Nephron (organoid): ENCODE results near the gene SLC47A1.

Experiments
- H3K27ac Mint-ChIP-seq, 3 experiments: 2 replicates each; pipeline ENCODE4 v1.8.0; 2020; ENCODE audit warnings: mixed read lengths in 3 of 3, mild to moderate bottlenecking in 2 of 3, moderate library complexity in 1 of 3
- H3K27me3 Mint-ChIP-seq: 2 replicates; pipeline ENCODE4 v1.8.0; 2021; ENCODE audit warnings: low read depth, mild to moderate bottlenecking, moderate library complexity, mixed read lengths
- H3K36me3 Mint-ChIP-seq: 2 replicates; pipeline ENCODE4 v1.8.0; 2020; ENCODE audit warnings: low read depth, mixed read lengths
- H3K4me1 Mint-ChIP-seq: 2 replicates; pipeline ENCODE4 v1.8.0; 2020; ENCODE audit warnings: mixed read lengths
- H3K4me3 Mint-ChIP-seq, 3 experiments: 2 replicates each; pipeline ENCODE4 v1.8.0; 2020; ENCODE audit warnings: mild to moderate bottlenecking in 3 of 3, mixed read lengths in 3 of 3, moderate library complexity in 2 of 3
- H3K9me3 Mint-ChIP-seq: 2 replicates; pipeline ENCODE4 v1.8.0; 2020; ENCODE audit warnings: mixed read lengths
- TF ChIP-seq, protein P1 (sequence below), 3 experiments: fragments of 200-600 bp; sonication (generic); IDR thresholded peaks; one replicate each; pipeline ENCODE4 v1.5.0; 2021; ENCODE audit warnings: antibody characterized with exemption in 3 of 3; ENCODE audit not compliant: unreplicated experiment in 3 of 3

SLC47A1 gene

DNA sequence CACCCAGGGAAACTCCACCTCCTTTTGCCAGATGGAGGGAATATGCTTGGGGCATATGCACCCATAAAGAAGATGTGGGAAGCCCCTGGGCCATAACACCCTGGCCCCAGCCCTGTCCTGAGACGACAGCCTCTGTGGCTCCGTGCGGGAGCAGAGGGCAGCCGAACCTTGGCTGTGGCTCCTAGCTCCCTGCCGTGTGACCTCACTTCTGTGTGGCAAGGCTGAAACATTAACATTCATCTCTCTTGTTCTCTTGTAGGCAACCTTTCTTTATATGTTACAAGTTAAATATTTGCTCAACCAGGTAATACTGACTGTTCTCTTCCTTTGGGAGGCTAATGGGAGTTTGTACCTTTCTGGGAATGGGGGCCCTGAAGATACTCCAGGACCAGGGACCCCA, 17.5 kb downstream of the SLC47A1 start:
- Mint-ChIP-seq H3K27ac (peak overlapping the region; percentile 80 to 90 (median 89)), H3K4me3 (no peak overlapping the region), H3K9me3 (no peaks in the 10 kb centered on the region), H3K36me3 (peaks cover 3% of the 10 kb centered on the region), H3K4me1 (peaks cover 6% of the 10 kb centered on the region), H3K27me3 (peaks cover 4% of the 10 kb centered on the region)
- TF ChIP-seq, protein P1, sequence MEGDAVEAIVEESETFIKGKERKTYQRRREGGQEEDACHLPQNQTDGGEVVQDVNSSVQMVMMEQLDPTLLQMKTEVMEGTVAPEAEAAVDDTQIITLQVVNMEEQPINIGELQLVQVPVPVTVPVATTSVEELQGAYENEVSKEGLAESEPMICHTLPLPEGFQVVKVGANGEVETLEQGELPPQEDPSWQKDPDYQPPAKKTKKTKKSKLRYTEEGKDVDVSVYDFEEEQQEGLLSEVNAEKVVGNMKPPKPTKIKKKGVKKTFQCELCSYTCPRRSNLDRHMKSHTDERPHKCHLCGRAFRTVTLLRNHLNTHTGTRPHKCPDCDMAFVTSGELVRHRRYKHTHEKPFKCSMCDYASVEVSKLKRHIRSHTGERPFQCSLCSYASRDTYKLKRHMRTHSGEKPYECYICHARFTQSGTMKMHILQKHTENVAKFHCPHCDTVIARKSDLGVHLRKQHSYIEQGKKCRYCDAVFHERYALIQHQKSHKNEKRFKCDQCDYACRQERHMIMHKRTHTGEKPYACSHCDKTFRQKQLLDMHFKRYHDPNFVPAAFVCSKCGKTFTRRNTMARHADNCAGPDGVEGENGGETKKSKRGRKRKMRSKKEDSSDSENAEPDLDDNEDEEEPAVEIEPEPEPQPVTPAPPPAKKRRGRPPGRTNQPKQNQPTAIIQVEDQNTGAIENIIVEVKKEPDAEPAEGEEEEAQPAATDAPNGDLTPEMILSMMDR (IDR thresholded peaks at IDR 0.05; ENCODE audit: unreplicated experiment in 3 of 3) = no peak

DNA sequence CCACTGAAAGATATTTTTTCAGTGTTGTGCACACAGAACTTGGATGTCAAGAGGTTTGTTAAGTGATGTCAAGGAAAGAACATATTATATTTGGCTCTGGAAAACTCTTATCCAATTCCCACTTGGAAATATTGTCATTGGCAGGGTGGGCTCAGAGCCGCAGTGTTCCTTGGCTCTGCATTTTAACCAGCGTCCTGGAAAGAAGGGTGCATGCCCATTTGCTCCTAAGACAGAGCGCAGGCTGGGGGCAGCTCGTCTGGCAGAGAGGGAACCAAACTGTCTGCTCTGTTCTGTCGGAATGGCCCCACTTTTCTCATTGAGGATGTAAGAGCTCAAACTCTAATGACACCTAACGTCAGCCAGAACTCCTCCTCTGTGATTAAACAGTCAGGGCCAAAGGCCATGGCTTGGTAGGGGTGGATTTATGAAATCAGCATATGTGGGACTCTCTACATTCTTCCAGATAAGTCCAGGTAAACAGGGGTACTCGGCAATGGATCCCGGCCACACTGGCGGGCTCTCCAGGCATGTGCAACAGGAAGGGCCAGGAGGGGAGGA, 18.0 kb downstream of the SLC47A1 start:
- Mint-ChIP-seq H3K4me3 (no peak overlapping the region), H3K9me3 (no peaks in the 10 kb centered on the region), H3K4me1 (peaks cover 6% of the 10 kb centered on the region), H3K27me3 (peaks cover 4% of the 10 kb centered on the region), H3K27ac (peak overlapping the region; percentile 80 to 90 (median 89)), H3K36me3 (peaks cover 3% of the 10 kb centered on the region)
- TF ChIP-seq, protein P1 (IDR thresholded peaks at IDR 0.05; ENCODE audit: unreplicated experiment in 3 of 3) = no peak

DNA sequence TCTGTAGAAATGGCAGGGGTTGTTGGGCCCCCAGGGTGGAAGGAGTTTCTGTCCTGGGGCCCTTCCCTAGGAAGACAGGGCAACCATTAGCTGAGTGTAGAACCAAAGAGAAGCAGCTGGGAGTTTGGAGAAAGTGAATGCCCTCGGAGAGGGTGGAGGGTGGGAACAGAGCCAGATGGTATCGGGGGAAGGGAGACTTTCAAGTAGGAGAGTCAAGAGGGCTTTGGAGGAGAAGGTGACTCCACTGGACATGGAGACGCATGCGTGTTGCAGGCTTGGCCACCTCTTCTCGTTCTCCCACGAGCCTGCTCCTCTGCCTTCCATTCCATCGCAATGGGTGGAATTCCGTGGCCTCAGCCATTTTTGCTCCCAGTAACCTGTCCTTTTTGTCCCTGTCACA, 19.4 kb downstream of the SLC47A1 start:
- Mint-ChIP-seq H3K4me1 (peaks cover 6% of the 10 kb centered on the region), H3K36me3 (peaks cover 3% of the 10 kb centered on the region), H3K27ac (peak overlapping the region in 1 of 3 experiments; percentile 9), H3K27me3 (peaks cover 4% of the 10 kb centered on the region), H3K9me3 (peaks cover 2% of the 10 kb centered on the region), H3K4me3 (no peak overlapping the region)
- TF ChIP-seq, protein P1 (IDR thresholded peaks at IDR 0.05; ENCODE audit: unreplicated experiment in 3 of 3) = no peak

DNA sequence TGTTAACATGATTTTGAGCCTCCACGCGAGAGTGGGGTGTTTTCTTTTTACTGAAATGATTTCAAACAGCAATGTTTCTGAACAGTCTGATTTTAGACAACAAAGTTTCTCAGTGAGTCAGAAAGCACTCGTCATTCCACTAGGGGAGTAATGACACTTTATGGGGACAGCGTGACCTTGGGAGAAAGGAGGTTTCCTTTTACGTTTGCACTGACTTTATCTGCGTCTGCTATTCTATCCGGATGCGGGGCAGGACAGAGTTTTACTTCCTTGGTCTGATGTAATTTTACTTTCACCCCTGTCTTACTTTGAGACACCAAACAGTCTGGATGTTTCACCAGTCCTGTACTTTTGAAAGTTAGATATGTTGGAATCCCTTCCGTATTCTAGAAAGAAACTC, 20.7 kb downstream of the SLC47A1 start:
- peak overlapping the region in 1 of 3 experiments; percentile 80 for H3K27ac Mint-ChIP-seq
- H3K4me3 Mint-ChIP-seq = no peak overlapping the region
- H3K9me3 Mint-ChIP-seq = peaks cover 3% of the 10 kb centered on the region
- TF ChIP-seq, protein P1 (IDR thresholded peaks at IDR 0.05; ENCODE audit: unreplicated experiment in 3 of 3) = no peak
- H3K36me3 Mint-ChIP-seq = peaks cover 3% of the 10 kb centered on the region
- peaks cover 4% of the 10 kb centered on the region for H3K27me3 Mint-ChIP-seq
- peaks cover 6% of the 10 kb centered on the region for H3K4me1 Mint-ChIP-seq

DNA sequence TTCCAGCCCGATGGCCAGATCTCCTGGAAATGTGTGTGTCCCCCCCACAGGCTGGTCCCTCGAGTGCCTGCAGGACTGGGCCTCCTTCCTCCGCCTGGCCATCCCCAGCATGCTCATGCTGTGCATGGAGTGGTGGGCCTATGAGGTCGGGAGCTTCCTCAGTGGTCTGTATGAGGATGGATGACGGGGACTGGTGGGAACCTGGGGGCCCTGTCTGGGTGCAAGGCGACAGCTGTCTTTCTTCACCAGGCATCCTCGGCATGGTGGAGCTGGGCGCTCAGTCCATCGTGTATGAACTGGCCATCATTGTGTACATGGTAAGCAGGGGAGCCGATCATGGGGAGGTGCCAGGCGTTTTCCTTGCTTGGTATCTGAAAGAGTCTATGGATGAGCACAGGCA, 22.1 kb downstream of the SLC47A1 start:
- TF ChIP-seq, protein P1 (IDR thresholded peaks at IDR 0.05; ENCODE audit: unreplicated experiment in 3 of 3) = no peak
- Mint-ChIP-seq H3K9me3 (peaks cover 3% of the 10 kb centered on the region), H3K4me1 (peaks cover 6% of the 10 kb centered on the region), H3K27me3 (peaks cover 4% of the 10 kb centered on the region), H3K4me3 (no peak overlapping the region), H3K27ac (no peak overlapping the region), H3K36me3 (no peaks in the 10 kb centered on the region)

DNA sequence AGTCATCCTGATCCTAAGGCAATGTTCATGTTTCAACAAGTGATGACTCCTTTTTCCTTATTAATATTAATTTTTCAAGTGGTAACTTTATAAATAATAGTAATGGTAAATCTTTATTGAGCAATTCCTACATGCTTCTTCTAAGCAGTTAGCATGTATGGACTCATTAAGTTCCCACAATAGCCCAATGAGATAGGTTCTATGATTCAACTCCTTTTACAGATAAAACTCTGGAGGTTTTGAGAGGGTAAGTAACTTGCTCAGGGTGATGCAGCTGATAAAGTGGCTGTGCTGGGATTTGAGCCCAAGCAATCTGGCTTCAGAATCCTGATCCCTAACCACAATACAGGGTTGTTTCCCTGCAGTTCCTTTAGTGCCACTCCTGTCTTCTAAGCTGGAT, 25.3 kb downstream of the SLC47A1 start:
- no peaks in the 10 kb centered on the region for H3K27me3 Mint-ChIP-seq
- no peak overlapping the region for H3K4me3 Mint-ChIP-seq
- TF ChIP-seq, protein P1 (IDR thresholded peaks at IDR 0.05; ENCODE audit: unreplicated experiment in 3 of 3) = no peak
- H3K9me3 Mint-ChIP-seq = peaks cover 3% of the 10 kb centered on the region
- H3K36me3 Mint-ChIP-seq = no peaks in the 10 kb centered on the region
- no peak overlapping the region for H3K27ac Mint-ChIP-seq
- H3K4me1 Mint-ChIP-seq = no peaks in the 10 kb centered on the region
